Adrenal gland (tissue), 5 donors: ENCODE data around the gene STAT1.

Experiments
- POLR2A ChIP-seq, 2 donors: fragments of 450-650 bp; IDR thresholded peaks; one replicate each; pipeline ENCODE4 v1.6.1; 2017; ENCODE audit warnings: antibody characterized with exemption in 2 of 2, mild to moderate bottlenecking in 2 of 2, moderate library complexity in 1 of 2
- TF ChIP-seq, protein P1 (sequence below), 6 experiments: fragments of 450-650 bp in 4 of 6; fragments of 200-600 bp in 2 of 6; sonication (generic) in 1 of 6; IDR thresholded peaks; 1 replicate in 5 of 6; 2 replicates in 1 of 6; pipeline versions ENCODE4 v1.5.1 to v1.8.0; 2016 to 2021; ENCODE audit warnings: antibody characterized with exemption in 6 of 6, mild to moderate bottlenecking in 2 of 6, moderate library complexity in 1 of 6
- donor health status: DM: no; HTN: no; CAD: no.

GRCh38 chr2:191032588-191033429, 18.8 kb upstream of the STAT1 start:
- TF ChIP-seq, protein P1, sequence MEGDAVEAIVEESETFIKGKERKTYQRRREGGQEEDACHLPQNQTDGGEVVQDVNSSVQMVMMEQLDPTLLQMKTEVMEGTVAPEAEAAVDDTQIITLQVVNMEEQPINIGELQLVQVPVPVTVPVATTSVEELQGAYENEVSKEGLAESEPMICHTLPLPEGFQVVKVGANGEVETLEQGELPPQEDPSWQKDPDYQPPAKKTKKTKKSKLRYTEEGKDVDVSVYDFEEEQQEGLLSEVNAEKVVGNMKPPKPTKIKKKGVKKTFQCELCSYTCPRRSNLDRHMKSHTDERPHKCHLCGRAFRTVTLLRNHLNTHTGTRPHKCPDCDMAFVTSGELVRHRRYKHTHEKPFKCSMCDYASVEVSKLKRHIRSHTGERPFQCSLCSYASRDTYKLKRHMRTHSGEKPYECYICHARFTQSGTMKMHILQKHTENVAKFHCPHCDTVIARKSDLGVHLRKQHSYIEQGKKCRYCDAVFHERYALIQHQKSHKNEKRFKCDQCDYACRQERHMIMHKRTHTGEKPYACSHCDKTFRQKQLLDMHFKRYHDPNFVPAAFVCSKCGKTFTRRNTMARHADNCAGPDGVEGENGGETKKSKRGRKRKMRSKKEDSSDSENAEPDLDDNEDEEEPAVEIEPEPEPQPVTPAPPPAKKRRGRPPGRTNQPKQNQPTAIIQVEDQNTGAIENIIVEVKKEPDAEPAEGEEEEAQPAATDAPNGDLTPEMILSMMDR (IDR thresholded peaks at IDR 0.05): no peak
- TF ChIP-seq POLR2A (IDR thresholded peaks at IDR 0.05): no peak
